Activated CD8-positive, alpha-beta memory T cell treated with anti-CD3 and anti-CD28 coated beads for 36 hours (primary cell): ENCODE results near the gene SPRY4. TPM values are rescaled to one million over a fixed set of nuclear protein-coding genes. Genes with fewer than 3 reads are reported as not detected.
"Not testable (repeated sequence)": the region's sequence is repeated elsewhere in the genome, so short reads cannot be mapped to it uniquely, and the experiment has no call there.

Experiments used
- CTCF ChIA-PET: fragments of 350-600 bp; sonication (Branson Sonifier 250); formaldehyde crosslinking; loops from one replicate; lab custom pipeline; 2021; ENCODE audit warnings: antibody characterized with exemption; lab: Charles Lee
- POLR2A ChIA-PET: fragments of 350-600 bp; sonication (Branson Sonifier 250); formaldehyde crosslinking; loops from one replicate; lab custom pipeline; 2021; ENCODE audit warnings: antibody characterized with exemption; lab: Charles Lee
- total RNA-seq, 2 experiments: library from RNA; stranded (reverse); gene quantifications; one replicate each; pipeline ENCODE4 v1.2.3, GENCODE V29; 2021

Gene SPRY4
- total RNA-seq, 2 experiments from 2014 or later: 1.5 to 1.8 TPM

- ChIA-PET POLR2A (no interaction called here), CTCF (interaction anchor here (1.2 kb wide), 1 partner anchor 18 kb away, joined by 3 read pairs; no protein-coding TSS in a partner anchor)
Observed at GRCh38 chr5:142305211-142305610, 19.6 kb downstream of the SPRY4 start.

GRCh38 chr5:142304013-142304701 is 20.7 kb downstream of the SPRY4 start:
- ChIA-PET POLR2A (no interaction called here), CTCF (no interaction called here)

DNA sequence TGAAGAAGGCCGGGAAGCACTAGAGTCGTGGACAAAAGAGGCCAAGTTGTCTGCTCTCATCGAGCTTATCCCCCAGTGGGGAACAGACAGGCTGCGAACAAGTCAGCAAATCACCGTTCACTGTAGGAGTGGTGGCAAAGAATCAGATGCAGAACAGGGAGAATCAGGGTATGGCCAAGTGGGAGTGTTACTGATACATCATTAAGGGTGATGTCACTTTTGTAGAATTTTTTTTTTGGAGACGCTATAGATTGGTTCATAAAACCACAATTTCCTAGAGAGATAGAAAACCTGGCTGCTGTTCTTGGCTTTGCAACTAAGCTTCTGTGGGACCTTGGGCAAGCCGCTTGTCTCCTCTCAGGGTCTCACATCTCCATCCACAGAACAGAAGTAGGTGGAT is 21.3 kb downstream of the SPRY4 start:
- CTCF ChIA-PET: no interaction called here
- POLR2A ChIA-PET: no interaction called here

GRCh38 chr5:142301540-142301939 is 23.3 kb downstream of the SPRY4 start:
- ChIA-PET POLR2A (no interaction called here), CTCF (no interaction called here)

DNA sequence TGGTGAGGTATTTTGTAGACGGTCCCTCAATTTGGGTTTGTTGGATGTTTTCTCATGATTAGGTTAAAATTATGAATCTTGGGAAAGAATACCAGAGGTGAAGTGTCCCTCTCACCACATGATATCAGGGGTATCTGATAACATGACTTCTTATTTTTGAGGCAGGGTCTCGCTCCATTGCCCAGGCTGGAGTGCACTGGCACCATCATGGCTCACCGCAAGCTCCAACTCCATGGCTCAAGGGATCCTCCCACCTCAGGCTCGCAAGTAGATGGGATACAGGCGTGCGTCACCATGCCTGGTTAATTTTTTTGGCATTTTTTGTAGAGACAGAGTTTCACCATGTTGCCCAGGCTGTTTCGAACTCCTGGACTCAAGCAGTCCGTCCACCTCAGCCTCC is 24.1 kb downstream of the SPRY4 start:
- ChIA-PET POLR2A (no interaction called here), CTCF (no interaction called here)

GRCh38 chr5:142298789-142299188 is 26.0 kb downstream of the SPRY4 start:
- POLR2A ChIA-PET: no interaction called here
- CTCF ChIA-PET: no interaction called here

DNA sequence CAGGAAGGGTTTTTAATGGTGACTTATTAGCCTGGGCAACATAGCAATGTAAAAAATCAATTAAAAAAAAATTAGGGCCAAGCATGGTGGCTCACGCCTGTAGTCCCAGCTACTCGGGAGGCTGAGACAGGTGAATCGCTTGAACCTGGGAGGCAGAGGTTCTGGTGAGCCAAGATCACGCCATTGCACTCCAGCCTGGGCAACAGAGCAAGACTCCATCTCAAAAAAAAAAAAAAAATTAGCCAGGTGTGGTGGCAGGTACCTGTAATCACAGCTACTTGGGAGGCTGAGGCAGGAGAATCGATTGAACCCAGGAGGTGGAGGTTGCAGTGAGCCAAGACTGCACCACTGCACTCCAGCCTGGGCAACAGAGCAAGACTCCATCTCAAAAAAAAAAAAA is 27.0 kb downstream of the SPRY4 start:
- CTCF ChIA-PET, POLR2A ChIA-PET: not testable (repeated sequence)

- ChIA-PET CTCF (no interaction called here), POLR2A (no interaction called here)
Observed at GRCh38 chr5:142296914-142297417, 27.9 kb downstream of the SPRY4 start.

DNA sequence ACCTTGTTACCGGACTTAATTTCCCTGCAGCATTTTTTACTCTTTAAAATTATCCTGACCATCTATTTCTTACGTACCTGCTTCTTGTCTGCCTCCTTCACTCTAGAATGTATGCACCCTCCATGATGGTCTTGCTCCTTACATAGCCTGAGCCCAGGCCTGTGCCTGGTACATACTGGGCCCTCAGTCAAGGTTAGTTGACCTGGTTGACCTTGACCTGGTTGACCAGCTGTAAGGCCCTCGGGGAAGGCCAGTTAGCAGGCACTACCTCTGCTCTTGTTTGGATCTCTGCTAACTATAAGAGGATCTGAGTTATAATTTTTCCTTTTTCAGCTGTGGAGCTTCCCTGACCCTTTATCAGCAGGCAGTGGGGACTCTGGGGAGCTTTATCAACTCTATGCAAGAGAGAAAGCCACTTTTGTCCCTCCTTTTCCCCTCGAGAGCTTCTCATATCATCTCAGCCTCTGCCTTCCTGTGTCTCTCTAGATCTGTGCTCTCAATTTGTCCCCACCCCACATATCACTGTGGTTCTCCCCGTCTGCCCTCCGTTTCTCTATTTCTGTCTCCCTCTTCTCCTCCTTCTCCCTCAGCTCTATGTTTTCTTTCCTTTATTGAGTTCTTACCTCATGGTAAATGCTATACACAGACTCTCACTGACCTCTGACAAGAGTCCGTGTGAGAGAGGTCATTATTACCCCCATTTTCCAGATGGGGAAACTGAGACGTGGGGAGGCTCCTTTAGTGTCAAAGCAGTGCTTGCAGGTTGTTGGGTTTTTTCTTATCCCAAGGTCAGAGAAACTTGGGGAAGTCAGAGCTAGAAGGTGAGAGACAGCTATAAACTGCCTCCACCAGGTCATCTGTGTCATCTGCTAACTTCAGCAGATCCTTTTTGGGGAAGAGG is 28.6 kb downstream of the SPRY4 start:
- POLR2A ChIA-PET: no interaction called here
- CTCF ChIA-PET: no interaction called here

DNA sequence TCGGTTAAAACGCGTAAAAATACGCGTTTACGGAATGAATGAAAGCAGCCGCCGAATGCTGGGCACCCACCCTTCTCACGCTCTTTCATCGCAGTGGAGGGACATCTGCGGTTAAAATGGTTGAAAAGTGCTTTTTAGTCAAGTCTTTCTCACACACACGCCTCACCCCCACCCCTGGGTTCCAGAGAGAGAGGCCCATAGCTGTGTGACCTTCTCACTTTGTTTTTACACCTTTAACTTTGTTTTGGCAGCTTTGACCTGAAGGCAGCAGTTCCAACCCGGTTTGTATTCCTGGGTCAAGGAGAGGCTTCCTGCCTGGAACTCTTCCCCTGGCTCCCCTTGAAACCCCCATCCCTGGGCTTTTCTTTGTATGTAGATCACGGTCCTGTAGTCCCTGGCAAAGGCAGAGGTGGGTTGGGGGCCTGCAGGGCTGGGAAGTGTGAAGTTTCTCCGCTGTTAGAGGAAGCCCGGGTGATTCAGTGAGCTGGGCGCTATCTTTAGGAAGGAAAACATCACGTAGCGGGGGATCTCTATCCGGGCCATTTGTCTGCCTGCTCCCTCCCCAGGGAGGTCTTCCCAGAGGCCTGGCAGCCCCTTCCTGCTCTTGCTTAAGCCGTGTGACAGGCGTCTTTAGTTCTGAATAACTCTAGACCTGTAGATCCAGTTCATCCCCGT is 29.6 kb downstream of the SPRY4 start:
- ChIA-PET POLR2A (no interaction called here), CTCF (no interaction called here)

GRCh38 chr5:142293486-142293885 is 31.3 kb downstream of the SPRY4 start:
- POLR2A ChIA-PET: no interaction called here

GRCh38 chr5:142292808-142293207 is 32.0 kb downstream of the SPRY4 start:
- ChIA-PET POLR2A (no interaction called here), CTCF (no interaction called here)

More at GRCh38 chr5:142293486-142293885, 31.3 kb downstream of the SPRY4 start:
- CTCF ChIA-PET: no interaction called here

DNA sequence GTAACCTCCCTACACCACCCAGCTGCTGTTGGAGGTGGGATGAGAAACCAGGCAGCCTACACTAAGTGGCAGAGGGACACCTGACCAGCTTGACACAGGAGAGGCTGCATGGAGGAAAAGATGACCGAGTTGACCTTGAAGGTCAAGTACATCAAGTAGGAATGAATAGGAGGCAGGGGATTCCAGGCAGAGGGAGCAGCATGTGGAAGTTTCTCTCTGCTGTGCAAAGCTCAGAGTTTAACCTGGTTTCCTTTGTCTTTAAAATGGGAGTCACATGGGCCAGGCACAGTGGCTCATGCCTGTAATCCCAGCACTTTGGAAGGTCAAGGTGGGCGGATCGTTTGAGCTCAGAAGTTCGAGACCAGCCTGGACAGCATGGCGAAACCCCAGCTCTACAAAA is 32.6 kb downstream of the SPRY4 start:
- POLR2A ChIA-PET: no interaction called here
- CTCF ChIA-PET: no interaction called here

- ChIA-PET CTCF (no interaction called here), POLR2A (no interaction called here)
Observed at GRCh38 chr5:142290577-142291299, 34.1 kb downstream of the SPRY4 start.

DNA sequence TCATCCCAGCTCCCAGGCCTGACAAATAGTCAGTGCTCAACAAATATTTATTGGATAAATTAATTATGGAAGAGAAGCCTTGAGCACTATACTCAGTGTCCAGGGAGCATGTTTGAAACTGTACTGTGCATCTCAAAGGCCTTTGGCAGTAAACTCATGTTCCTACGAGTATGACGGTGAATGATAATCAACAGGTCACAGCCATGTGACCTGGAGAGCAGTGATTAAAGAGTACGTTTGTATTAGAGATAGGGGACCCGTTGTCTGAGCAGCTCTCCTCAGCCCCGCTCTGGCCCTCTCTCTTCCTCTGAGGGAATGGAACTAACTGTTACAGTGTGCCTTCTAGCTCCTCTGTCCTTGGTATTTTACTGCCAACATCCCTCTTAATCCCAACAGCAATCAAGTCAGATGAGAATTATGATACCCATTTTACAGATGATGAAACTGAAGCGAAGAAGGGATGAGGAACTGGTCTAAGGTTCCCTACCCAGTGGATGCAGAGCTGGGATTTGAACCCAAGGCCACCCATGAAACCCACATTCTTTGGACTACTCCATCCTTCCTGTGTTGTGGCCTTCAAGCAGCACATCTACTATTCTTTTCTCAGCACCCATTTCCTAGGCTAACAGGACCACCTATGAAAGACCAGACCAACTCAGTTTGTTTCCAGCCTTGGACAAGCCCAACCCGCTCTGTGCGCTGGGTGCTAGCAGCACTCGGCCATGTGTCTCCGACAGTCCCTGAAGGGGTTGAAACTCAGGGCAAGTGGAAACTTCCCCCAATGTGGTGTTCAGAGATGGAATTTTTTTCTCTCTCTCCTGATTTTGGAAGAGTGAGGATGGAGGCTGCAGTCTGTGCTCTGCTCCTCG is 34.9 kb downstream of the SPRY4 start:
- ChIA-PET CTCF (no interaction called here), POLR2A (no interaction called here)

- POLR2A ChIA-PET: no interaction called here
Observed at GRCh38 chr5:142287973-142288313, 36.9 kb downstream of the SPRY4 start.

GRCh38 chr5:142287096-142287972 is 37.5 kb downstream of the SPRY4 start:
- CTCF ChIA-PET: interaction anchor here (0.6 kb wide), 1 partner anchor 134 kb away, joined by 3 read pairs; no protein-coding TSS in a partner anchor
- POLR2A ChIA-PET: no interaction called here

More at GRCh38 chr5:142287973-142288313, 36.9 kb downstream of the SPRY4 start:
- CTCF ChIA-PET: interaction anchor here (0.6 kb wide), 1 partner anchor 134 kb away, joined by 3 read pairs; no protein-coding TSS in a partner anchor
